NCI-H82 (cell line): ENCODE data around the gene HLA-B.

Experiments used
- DNase-seq: peaks from one replicate; lab custom pipeline; 2025; lab: John Stamatoyannopoulos, UW

The HLA-B gene

GRCh38 chr6:31305703-31306219 is 51.2 kb downstream of the HLA-B start:
- DNase-seq, result no peak

DNA sequence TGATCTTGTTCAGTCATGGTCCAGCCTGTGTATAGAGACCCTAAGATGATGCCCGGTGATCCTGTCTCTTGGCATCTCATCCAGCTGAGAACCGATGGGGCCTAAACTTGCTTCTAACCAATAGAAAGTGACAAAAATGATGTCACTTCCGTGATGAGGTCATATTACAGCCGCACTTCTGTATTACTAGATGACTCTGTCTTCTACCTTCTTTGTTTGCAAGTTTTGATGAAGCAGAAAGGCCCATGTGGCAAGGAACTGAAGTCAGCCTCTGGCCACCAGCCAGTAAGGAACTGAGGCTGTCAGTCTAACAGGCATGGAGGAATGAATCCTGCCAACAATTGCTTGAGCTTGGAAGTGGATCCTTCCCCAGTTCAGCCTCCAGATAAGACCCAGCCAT is 52.3 kb downstream of the HLA-B start:
- DNase-seq, result no peak
